Neural progenitor cell (in vitro differentiated cells): Measurements from ENCODE around the gene OTUD4. TPM values are rescaled to one million over a fixed set of nuclear protein-coding genes. Genes with fewer than 3 reads are reported as not detected.
"Not testable (repeated sequence)": the region's sequence is repeated elsewhere in the genome, so short reads cannot be mapped to it uniquely, and the experiment has no call there.

Experiments used
- DNase-seq: peaks from one replicate; pipeline ENCODE4 v3.0.0-alpha.2; 2016; ENCODE audit warnings: low spot score
- H2AFZ ChIP-seq: fragments of 200-600 bp; sonication (generic); replicated peaks from 2 replicates; pipeline ENCODE4 v1.6.1; 2016; ENCODE audit warnings: antibody characterized with exemption
- H3F3A ChIP-seq: fragments of 200-600 bp; sonication (generic); 2 replicates; pipeline ENCODE4 v1.6.1; 2016; ENCODE audit warnings: antibody characterized with exemption, low read depth
- H3K27ac ChIP-seq: fragments of 200-600 bp; sonication (generic); 2 replicates; pipeline ENCODE4 v1.5.1; 2016; ENCODE audit warnings: mild to moderate bottlenecking
- H3K27me3 ChIP-seq: fragments of 200-600 bp; sonication (generic); 2 replicates; pipeline ENCODE4 v1.6.1; 2016; ENCODE audit warnings: mild to moderate bottlenecking, moderate library complexity
- H3K36me3 ChIP-seq: fragments of 200-600 bp; sonication (generic); 2 replicates; pipeline ENCODE4 v1.5.1; 2016
- H3K4me1 ChIP-seq: fragments of 200-600 bp; sonication (generic); 2 replicates; pipeline ENCODE4 v1.6.1; 2016; ENCODE audit warnings: mixed run types
- H3K4me2 ChIP-seq: fragments of 200-600 bp; sonication (generic); 2 replicates; pipeline ENCODE4 v1.6.1; 2016
- H3K4me3 ChIP-seq: fragments of 200-600 bp; sonication (generic); 2 replicates; pipeline ENCODE4 v1.5.1; 2016
- H3K79me2 ChIP-seq: fragments of 200-600 bp; sonication (generic); 2 replicates; pipeline ENCODE4 v1.6.1; 2016; ENCODE audit warnings: low read depth
- H3K9ac ChIP-seq: fragments of 200-600 bp; sonication (generic); 2 replicates; pipeline ENCODE4 v1.6.1; 2016
- H3K9me3 ChIP-seq: fragments of 200-600 bp; sonication (generic); 2 replicates; pipeline ENCODE4 v1.5.1; 2016; ENCODE audit warnings: low read depth
- H4K20me1 ChIP-seq: fragments of 200-600 bp; sonication (generic); 2 replicates; pipeline ENCODE4 v1.6.1; 2016; ENCODE audit warnings: low read depth
- H3K27ac Mint-ChIP-seq: 3 replicates; pipeline ENCODE4 v1.8.0; 2021; ENCODE audit warnings: mixed read lengths
- H3K27me3 Mint-ChIP-seq: 2 replicates; pipeline ENCODE4 v1.8.0; 2022; ENCODE audit warnings: low read depth, mild to moderate bottlenecking, inconsistent platforms, moderate library complexity, mixed read lengths; ENCODE audit not compliant: insufficient read depth
- H3K36me3 Mint-ChIP-seq: 3 replicates; pipeline ENCODE4 v1.8.0; 2021; ENCODE audit warnings: mixed read lengths
- H3K4me1 Mint-ChIP-seq: 3 replicates; pipeline ENCODE4 v1.8.0; 2021; ENCODE audit warnings: mixed read lengths
- H3K4me3 Mint-ChIP-seq: 3 replicates; pipeline ENCODE4 v1.8.0; 2021; ENCODE audit warnings: mild to moderate bottlenecking, moderate library complexity, mixed read lengths
- H3K9me3 Mint-ChIP-seq: 3 replicates; pipeline ENCODE4 v1.8.0; 2020; ENCODE audit warnings: mixed read lengths
- CTCF ChIP-seq: fragments of 200-600 bp; sonication (generic); IDR thresholded peaks from 2 replicates; pipeline ENCODE4 v1.5.1; 2017; ENCODE audit warnings: antibody characterized with exemption, mild to moderate bottlenecking
- EZH2 ChIP-seq: fragments of 200-600 bp; sonication (generic); IDR thresholded peaks from 2 replicates; pipeline ENCODE4 v1.6.1; 2017; ENCODE audit warnings: antibody characterized with exemption, mild to moderate bottlenecking, moderate library complexity
- EZH2phosphoT487 ChIP-seq: fragments of 200-600 bp; sonication (generic); IDR thresholded peaks from 2 replicates; pipeline ENCODE4 v1.6.1; 2017; ENCODE audit warnings: antibody characterized with exemption
- total RNA-seq: library from RNA; depleted of rRNA; stranded (reverse); fragments of >200 nt; gene quantifications from 2 replicates; pipeline ENCODE4 v1.2.3, GENCODE V29; 2015; ENCODE audit warnings: low replicate concordance

OTUD4 gene
- total RNA-seq, 1 donor from 2014 or later = 34.3 TPM

GRCh38 chr4:145153181-145153903 is 27.0 kb downstream of the OTUD4 start:
- no peak overlapping the region for H3K4me3 ChIP-seq
- no peaks in the 10 kb centered on the region for H3K9me3 Mint-ChIP-seq
- no peaks in the 10 kb centered on the region for H3K27me3 Mint-ChIP-seq
- no peaks in the 10 kb centered on the region for H3K9me3 ChIP-seq
- H3K4me1 Mint-ChIP-seq = no peaks in the 10 kb centered on the region
- no peak for TF ChIP-seq CTCF
- TF ChIP-seq EZH2 = no peak
- no peak overlapping the region for H3K4me2 ChIP-seq
- no peaks in the 10 kb centered on the region for H3F3A ChIP-seq
- peaks cover 11% of the 10 kb centered on the region for H3K36me3 ChIP-seq
- H4K20me1 ChIP-seq = no peaks in the 10 kb centered on the region
- no peaks in the 10 kb centered on the region for H3K4me1 ChIP-seq
- H3K4me3 Mint-ChIP-seq = no peak overlapping the region
- H3K79me2 ChIP-seq = no peaks in the 10 kb centered on the region
- no peak overlapping the region for H3K9ac ChIP-seq
- H2AFZ ChIP-seq = no peak overlapping the region
- peaks cover 27% of the 10 kb centered on the region for H3K36me3 Mint-ChIP-seq
- H3K27me3 ChIP-seq = no peaks in the 10 kb centered on the region
- no peak overlapping the region for H3K27ac Mint-ChIP-seq
- H3K27ac ChIP-seq = no peak overlapping the region
- no peak for DNase-seq

DNA sequence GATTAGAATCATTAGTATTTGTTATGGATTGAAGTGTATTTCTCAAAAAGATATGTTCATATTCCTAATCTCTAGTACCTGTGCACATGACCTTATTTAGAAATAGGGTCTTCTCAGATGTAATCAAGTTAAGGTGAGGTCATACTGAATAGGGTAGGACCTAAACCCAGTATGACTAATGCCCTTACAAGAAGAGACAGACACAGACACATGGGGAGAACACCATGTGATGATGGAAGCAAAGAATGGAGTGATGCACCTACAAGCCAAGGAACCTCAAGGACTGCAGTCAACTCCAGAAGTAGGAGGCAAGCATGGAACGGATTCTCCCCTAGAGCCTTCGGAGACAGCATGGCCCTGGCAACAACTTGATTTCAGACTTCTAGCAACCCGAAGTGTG is 31.4 kb downstream of the OTUD4 start:
- DNase-seq = no peak
- Histone ChIP-seq H3K27ac (no peak overlapping the region), H3K4me1 (no peaks in the 10 kb centered on the region), H3K27me3 (no peaks in the 10 kb centered on the region), H2AFZ (no peak overlapping the region), H4K20me1 (peaks cover 3% of the 10 kb centered on the region), H3K9ac (no peak overlapping the region), H3K9me3 (no peaks in the 10 kb centered on the region), H3K4me3 (no peak overlapping the region), H3F3A (no peaks in the 10 kb centered on the region), H3K36me3 (peaks cover 20% of the 10 kb centered on the region), H3K79me2 (no peaks in the 10 kb centered on the region), H3K4me2 (no peak overlapping the region)
- Mint-ChIP-seq H3K27me3 (peaks cover 5% of the 10 kb centered on the region), H3K4me3 (no peak overlapping the region), H3K9me3 (no peaks in the 10 kb centered on the region), H3K36me3 (peaks cover 33% of the 10 kb centered on the region), H3K27ac (no peak overlapping the region), H3K4me1 (no peaks in the 10 kb centered on the region)
- no peak for TF ChIP-seq EZH2
- TF ChIP-seq CTCF = no peak
- TF ChIP-seq EZH2phosphoT487 = no peak

GRCh38 chr4:145136219-145136618 is 44.2 kb downstream of the OTUD4 start:
- H3K27me3 ChIP-seq, H3K4me1 Mint-ChIP-seq, H3K9ac ChIP-seq, H3K4me1 ChIP-seq, H3K79me2 ChIP-seq, H3K27ac ChIP-seq, H3K9me3 ChIP-seq, H3K27me3 Mint-ChIP-seq, H2AFZ ChIP-seq, H3K4me3 Mint-ChIP-seq, H3K36me3 ChIP-seq, H3K27ac Mint-ChIP-seq, H3K4me2 ChIP-seq, H3K4me3 ChIP-seq, H4K20me1 ChIP-seq, H3K9me3 Mint-ChIP-seq, DNase-seq: not testable (repeated sequence)
- peaks cover 10% of the 10 kb centered on the region for H3F3A ChIP-seq
- peaks cover 31% of the 10 kb centered on the region for H3K36me3 Mint-ChIP-seq

DNA sequence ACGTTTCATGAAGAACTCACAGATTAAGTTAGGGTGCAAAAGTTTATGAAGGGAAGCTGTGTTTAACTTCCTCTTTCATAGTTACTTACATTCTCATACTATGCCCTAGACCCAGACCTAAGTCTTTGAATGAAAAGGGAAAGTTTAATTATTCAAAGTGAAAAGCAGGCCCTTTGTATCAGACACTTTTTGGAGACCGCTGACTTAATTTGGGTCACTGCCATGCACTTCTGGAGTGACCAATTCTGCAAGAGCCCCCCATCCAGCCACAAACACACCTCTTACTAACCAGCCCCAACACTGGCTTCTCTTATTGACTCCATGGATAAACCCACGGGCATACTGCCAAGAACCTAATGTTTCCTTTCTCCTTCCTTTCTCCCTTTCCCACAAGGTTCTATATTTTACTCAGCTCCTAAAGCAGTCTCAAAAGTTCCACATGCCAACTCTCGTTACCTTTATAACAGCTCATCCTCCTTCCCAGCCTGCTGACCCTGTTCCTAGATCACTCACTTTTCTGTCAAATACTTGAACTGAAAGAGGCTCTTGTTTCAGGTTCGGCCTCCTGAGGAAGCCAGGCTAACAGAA is 47.8 kb downstream of the OTUD4 start:
- Histone ChIP-seq H3K36me3 (peaks cover 6% of the 10 kb centered on the region), H3F3A (peaks cover 15% of the 10 kb centered on the region), H3K9me3 (no peaks in the 10 kb centered on the region), H3K9ac (no peak overlapping the region), H2AFZ (no peak overlapping the region), H3K4me2 (no peak overlapping the region), H3K79me2 (no peaks in the 10 kb centered on the region), H3K27me3 (no peaks in the 10 kb centered on the region), H3K4me1 (no peaks in the 10 kb centered on the region), H3K27ac (no peak overlapping the region), H3K4me3 (no peak overlapping the region), H4K20me1 (no peaks in the 10 kb centered on the region)
- H3K27me3 Mint-ChIP-seq = no peaks in the 10 kb centered on the region
- TF ChIP-seq EZH2 (no peak), EZH2phosphoT487 (no peak), CTCF (no peak)
- H3K4me3 Mint-ChIP-seq = no peak overlapping the region
- no peaks in the 10 kb centered on the region for H3K4me1 Mint-ChIP-seq
- H3K27ac Mint-ChIP-seq = no peak overlapping the region
- DNase-seq = no peak
- peaks cover 15% of the 10 kb centered on the region for H3K36me3 Mint-ChIP-seq
- H3K9me3 Mint-ChIP-seq = no peaks in the 10 kb centered on the region
